Upper lobe of right lung (tissue), 1 donor: Measurements from ENCODE around the gene ZSCAN22. TPM values are rescaled to one million over a fixed set of nuclear protein-coding genes. Genes with fewer than 3 reads are reported as not detected.

Source experiments
- ATAC-seq: fragments of 200-7000 bp; cut with Tn5 transposase; one replicate; pipeline ENCODE4 v1.9.1; 2020; ENCODE audit warnings: mild to moderate bottlenecking, moderate library complexity
- DNase-seq: peaks from one replicate; pipeline ENCODE4 v3.0.0-alpha.2; 2020
- H3K27ac ChIP-seq: fragments of 200-600 bp; one replicate; pipeline ENCODE4 v1.8.0; 2022
- H3K27me3 ChIP-seq: fragments of 200-600 bp; one replicate; pipeline ENCODE4 v1.8.0; 2022; ENCODE audit warnings: mild to moderate bottlenecking
- H3K36me3 ChIP-seq: fragments of 200-600 bp; one replicate; pipeline ENCODE4 v1.8.0; 2022
- H3K4me1 ChIP-seq: fragments of 200-600 bp; one replicate; pipeline ENCODE4 v1.8.0; 2022
- H3K4me3 ChIP-seq: fragments of 200-600 bp; one replicate; pipeline ENCODE4 v1.8.0; 2022; ENCODE audit warnings: mild to moderate bottlenecking
- H3K9me3 ChIP-seq: fragments of 200-600 bp; one replicate; pipeline ENCODE4 v1.8.0; 2022
- intact Hi-C: fragments of 100-400 bp; cut with DNase I; formaldehyde crosslinking; loops from one replicate; pipeline ENCODE4 v1.11.0; 2022
- total RNA-seq: library from RNA; stranded (reverse); fragmentation: NEBNext Ultra II Directional; extraction: Animal tissue kit (Norgen Biotek cat#: 25700); gene quantifications from one replicate; pipeline ENCODE4 v1.2.1, GENCODE V29; 2021
- TF ChIP-seq, protein P1 (sequence below): fragments of 200-600 bp; IDR thresholded peaks from one replicate; pipeline ENCODE4 v1.8.0; 2022; ENCODE audit warnings: antibody characterized with exemption
- donor health status: DM: no; HTN: yes; CAD: no; lungs with severe emphysema.

Gene ZSCAN22
- total RNA-seq, 1 donor from 2014 or later: 4.0 TPM

DNA sequence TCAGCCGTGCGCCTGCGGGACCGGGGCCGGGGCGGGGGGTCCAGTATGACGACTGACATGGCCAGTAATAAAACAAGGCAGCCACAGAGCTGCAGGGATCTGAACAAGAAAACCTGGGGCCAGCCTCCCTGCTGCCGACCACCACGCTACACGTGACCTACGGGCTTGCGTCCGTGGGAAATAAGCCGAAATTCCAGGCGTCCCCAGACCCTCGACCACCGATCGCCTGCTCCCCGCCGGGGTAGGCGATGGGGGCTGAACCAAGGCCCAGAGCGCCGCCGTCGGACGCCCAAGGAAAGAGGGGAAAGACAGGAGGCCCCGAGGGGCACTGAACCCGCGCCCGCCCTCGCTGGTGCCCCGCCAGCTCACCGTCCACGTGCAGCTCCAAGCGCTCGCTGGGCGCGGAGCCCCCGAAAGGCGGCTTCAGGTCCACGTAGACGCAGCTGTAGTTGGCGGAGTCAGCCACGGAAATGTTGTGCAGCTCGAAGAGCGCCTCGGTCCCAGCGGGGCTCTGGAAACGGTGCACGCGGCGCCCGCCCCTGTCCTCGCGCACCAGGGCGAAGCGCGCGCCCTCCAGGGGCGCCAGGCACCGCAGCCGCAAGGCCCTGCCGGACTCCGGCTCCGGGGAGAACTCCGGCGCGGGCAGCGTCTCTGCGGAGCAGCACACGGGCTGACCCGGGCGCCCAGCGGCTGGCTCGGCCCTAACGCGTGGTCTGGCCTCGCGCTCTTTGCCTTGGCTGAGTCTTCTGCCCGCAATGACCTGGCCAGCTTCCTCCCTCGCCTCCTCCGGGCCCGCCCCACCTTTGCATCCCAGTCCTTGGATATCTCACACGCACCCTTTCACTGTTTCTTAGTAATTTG lies 23.4 kb downstream of the ZSCAN22 start:
- DNase-seq (no peak), ATAC-seq (no peak)
- Histone ChIP-seq H3K9me3 (no peaks in the 10 kb centered on the region), H3K4me3 (no peak overlapping the region), H3K27ac (no peak overlapping the region), H3K27me3 (peaks cover 14% of the 10 kb centered on the region), H3K4me1 (peaks cover 5% of the 10 kb centered on the region), H3K36me3 (no peaks in the 10 kb centered on the region)
- TF ChIP-seq, protein P1, sequence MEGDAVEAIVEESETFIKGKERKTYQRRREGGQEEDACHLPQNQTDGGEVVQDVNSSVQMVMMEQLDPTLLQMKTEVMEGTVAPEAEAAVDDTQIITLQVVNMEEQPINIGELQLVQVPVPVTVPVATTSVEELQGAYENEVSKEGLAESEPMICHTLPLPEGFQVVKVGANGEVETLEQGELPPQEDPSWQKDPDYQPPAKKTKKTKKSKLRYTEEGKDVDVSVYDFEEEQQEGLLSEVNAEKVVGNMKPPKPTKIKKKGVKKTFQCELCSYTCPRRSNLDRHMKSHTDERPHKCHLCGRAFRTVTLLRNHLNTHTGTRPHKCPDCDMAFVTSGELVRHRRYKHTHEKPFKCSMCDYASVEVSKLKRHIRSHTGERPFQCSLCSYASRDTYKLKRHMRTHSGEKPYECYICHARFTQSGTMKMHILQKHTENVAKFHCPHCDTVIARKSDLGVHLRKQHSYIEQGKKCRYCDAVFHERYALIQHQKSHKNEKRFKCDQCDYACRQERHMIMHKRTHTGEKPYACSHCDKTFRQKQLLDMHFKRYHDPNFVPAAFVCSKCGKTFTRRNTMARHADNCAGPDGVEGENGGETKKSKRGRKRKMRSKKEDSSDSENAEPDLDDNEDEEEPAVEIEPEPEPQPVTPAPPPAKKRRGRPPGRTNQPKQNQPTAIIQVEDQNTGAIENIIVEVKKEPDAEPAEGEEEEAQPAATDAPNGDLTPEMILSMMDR: no peak
- intact Hi-C loops: no loop called here

DNA sequence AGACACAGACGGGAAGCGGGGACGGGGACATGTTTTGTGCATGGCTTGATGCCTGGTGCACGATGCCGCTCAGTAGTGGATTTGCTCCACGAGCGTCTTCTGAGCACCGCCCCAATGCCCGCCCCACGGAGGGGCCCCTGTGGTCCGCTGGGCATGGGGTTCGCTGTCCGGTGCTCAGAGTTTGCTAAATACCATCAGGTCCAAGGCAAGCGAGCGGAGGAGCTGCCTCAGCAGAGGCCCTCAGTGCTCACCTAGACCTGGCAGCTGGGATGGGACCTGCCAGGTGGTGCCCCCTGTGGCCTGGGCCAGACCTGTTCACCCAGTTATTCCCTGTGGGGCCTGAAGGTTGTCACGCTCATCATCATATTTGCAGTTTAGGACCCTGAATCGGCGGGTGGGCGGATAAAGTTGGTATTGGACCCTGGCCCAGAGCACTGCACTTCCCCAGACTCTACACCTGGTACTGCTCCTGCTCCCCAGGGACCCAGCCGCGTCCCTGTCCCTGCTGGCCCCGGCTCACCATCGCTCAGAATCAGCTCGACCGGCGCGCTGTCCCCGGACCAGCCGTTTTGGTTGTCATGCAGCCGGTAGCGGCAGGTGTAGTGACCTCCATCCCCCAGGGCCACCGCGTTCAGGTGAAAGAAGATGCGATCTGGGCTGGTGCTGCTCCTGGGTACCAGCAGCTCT lies 24.2 kb downstream of the ZSCAN22 start:
- no peak for DNase-seq
- intact Hi-C loops: no loop called here
- Histone ChIP-seq H3K36me3 (no peaks in the 10 kb centered on the region), H3K4me3 (no peak overlapping the region), H3K9me3 (no peaks in the 10 kb centered on the region), H3K4me1 (peaks cover 7% of the 10 kb centered on the region), H3K27me3 (peaks cover 14% of the 10 kb centered on the region), H3K27ac (no peak overlapping the region)
- ATAC-seq: no peak
- TF ChIP-seq, protein P1: no peak

DNA sequence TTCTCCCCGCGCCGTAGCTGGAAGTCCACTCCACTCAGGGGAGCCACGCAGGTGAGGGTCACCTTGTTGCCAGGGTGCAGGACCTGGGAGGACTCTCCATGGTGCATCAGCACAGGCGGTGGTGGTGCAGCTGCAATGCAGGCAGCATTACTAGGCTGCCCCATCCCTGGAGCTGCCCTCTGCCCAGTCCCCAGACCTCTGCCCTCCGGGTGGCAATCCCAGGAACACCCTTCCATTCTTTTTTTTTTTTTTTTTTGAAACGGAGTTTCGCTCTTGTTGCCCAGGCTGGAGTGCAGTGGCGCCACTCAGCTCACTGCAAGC lies 24.7 kb downstream of the ZSCAN22 start:
- no peak for ATAC-seq
- Histone ChIP-seq H3K27ac (no peak overlapping the region), H3K4me1 (peaks cover 7% of the 10 kb centered on the region), H3K27me3 (peaks cover 14% of the 10 kb centered on the region), H3K36me3 (no peaks in the 10 kb centered on the region), H3K9me3 (no peaks in the 10 kb centered on the region), H3K4me3 (no peak overlapping the region)
- TF ChIP-seq, protein P1: no peak
- intact Hi-C loops: no loop called here
- no peak for DNase-seq

DNA sequence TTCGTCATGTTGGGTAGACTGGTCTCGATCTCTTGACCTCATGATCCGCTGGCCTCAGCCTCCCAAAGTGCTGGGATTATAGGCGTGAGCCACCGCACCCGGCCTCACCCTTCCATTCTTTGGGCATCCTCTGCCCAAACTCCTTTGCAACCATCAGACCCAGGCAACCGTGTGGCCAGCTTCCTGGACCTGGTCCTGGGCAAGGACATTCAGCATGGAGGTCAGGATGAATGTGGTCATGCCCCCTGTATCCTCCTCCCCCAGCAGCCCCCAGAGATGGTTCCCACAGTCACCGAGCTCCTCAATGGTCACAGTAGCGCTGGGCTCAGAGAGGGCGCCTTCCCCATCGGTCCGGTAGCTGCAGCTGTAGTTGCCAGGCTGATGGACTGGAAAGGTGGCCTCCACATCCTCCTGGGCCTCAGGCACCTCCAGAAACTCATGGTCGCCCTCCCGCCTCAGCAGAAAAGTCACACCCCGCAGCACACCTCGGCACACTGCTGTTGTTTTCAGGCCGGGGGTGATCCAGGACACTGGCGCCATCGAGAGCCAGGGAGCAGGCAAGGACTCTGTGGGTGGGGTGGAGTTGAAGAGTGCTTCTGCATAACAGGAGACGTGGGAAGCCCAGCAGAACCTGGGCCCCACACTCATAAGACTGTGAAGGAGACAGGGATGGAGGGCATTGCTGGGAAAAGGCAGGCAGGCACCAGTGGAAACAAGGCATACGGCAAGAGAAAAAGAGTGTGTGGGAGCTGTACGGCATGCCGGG lies 25.4 kb downstream of the ZSCAN22 start:
- Histone ChIP-seq H3K27ac (no peak overlapping the region), H3K27me3 (peaks cover 16% of the 10 kb centered on the region), H3K9me3 (no peaks in the 10 kb centered on the region), H3K4me3 (no peak overlapping the region), H3K4me1 (peaks cover 5% of the 10 kb centered on the region), H3K36me3 (no peaks in the 10 kb centered on the region)
- intact Hi-C loops: no loop called here
- ATAC-seq (no peak), DNase-seq (no peak)
- TF ChIP-seq, protein P1: no peak

DNA sequence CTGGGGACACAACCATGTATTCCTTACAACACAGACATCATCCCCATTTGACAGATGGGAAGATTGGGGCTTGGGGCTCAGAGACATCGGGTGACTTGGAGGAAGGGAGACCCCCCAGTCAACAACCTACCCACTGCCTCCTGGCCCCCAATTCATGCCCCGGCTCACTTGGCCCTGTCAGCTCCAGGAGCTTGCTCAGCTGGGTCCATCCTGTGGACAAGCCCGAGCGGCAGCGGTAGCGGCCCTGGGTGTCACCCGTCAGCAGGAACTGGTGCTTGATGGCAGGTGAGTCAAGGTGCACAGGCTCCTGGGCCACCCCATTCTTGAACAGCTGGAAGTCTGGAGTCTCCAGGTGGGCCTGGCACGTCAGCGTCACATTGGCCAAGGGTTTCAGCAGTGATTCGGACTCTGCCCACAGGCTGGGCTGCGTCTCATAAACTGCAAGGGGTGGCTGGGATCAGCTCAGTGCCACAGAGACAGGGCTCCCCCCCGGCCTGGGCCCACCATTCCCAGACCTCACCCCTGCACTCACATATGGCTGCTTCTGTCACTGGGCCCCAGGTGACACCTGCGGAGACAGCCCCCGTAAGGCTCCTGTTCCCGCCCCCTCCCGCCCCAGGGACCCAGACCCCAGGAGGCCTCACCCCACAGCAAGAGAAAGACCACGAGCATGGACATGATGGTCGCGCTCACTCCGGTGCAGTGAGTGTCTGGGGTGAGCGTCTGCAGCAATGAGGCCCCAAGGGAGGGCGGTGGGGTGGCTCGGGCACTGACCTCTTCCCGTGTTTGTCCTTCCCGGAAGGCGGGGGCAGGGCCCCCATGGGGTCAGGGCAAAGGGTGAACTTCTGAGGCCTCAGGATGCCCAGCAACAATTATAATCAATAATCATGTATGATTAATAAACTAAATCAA lies 26.2 kb downstream of the ZSCAN22 start, which contains the start of gene A1BG:
TSS of gene A1BG (minus strand) at position 733 of the 912 bp plus-strand sequence. CDS start at position 678, 55 bp downstream.
- Histone ChIP-seq H3K4me3 (no peak within 1 kb of the TSS), H3K9me3 (no peaks in the 10 kb centered on the region), H3K27me3 (peaks cover 18% of the 10 kb centered on the region), H3K36me3 (no peaks in the 10 kb centered on the region), H3K4me1 (peaks cover 5% of the 10 kb centered on the region), H3K27ac (no peak within 1 kb of the TSS)
- no peak for DNase-seq
- intact Hi-C loops: no loop called here
- no peak for ATAC-seq
- TF ChIP-seq, protein P1: no peak
